Sigmoid colon (tissue), 7 donors: Measurements from ENCODE around the gene FAM216B. TPM values are rescaled to one million over a fixed set of nuclear protein-coding genes. Genes with fewer than 3 reads are reported as not detected.

Experiments used
- DNase-seq: peaks from one replicate; pipeline ENCODE4 v3.0.0-alpha.2; 2019
- H3K27ac ChIP-seq, 4 donors: fragments of 200-600 bp; sonication (generic); one replicate each; pipeline ENCODE4 v1.5.1; 2016 to 2019; ENCODE audit warnings: mild to moderate bottlenecking in 1 of 4
- H3K27me3 ChIP-seq, 3 donors: fragments of 200-600 bp; sonication (generic); one replicate each; pipeline ENCODE4 v1.5.1; 2019; ENCODE audit warnings: mild to moderate bottlenecking in 1 of 3
- H3K36me3 ChIP-seq, 4 donors: fragments of 200-600 bp; sonication (generic); one replicate each; pipeline ENCODE4 v1.5.1; 2016 to 2019
- H3K4me1 ChIP-seq, 4 donors: fragments of 200-600 bp; sonication (generic); one replicate each; pipeline ENCODE4 v1.5.1; 2017 to 2019
- H3K4me3 ChIP-seq, 4 donors: fragments of 200-600 bp; sonication (generic); one replicate each; pipeline ENCODE4 v1.5.1; 2017 to 2019; ENCODE audit warnings: mild to moderate bottlenecking in 2 of 4, moderate library complexity in 1 of 4
- H3K9me3 ChIP-seq, 4 donors: fragments of 200-600 bp in 3 of 4; sonication (generic) in 3 of 4; one replicate each; pipeline versions ENCODE4 v1.5.1 to v1.6.1; 2013 to 2019
- CTCF ChIP-seq, 4 experiments: fragments of 450-650 bp in 3 of 4; fragments of 200-600 bp in 1 of 4; IDR thresholded peaks; one replicate each; pipeline ENCODE4 v1.5.1; 2016 to 2019; ENCODE audit warnings: antibody characterized with exemption in 4 of 4, mild to moderate bottlenecking in 3 of 4, moderate library complexity in 2 of 4
- EP300 ChIP-seq, 4 donors: sonication (generic); formaldehyde crosslinking; IDR thresholded peaks; one replicate each; pipeline ENCODE4 v1.6.1; 2017; ENCODE audit warnings: antibody characterized with exemption in 4 of 4
- POLR2A ChIP-seq, 2 donors: fragments of 450-650 bp; IDR thresholded peaks; one replicate each; pipeline ENCODE4 v1.6.1; 2016; ENCODE audit warnings: antibody characterized with exemption in 2 of 2, mild to moderate bottlenecking in 2 of 2, moderate library complexity in 2 of 2
- POLR2AphosphoS5 ChIP-seq, 4 donors: sonication (generic); formaldehyde crosslinking; IDR thresholded peaks; one replicate each; pipeline ENCODE4 v1.6.1; 2017; ENCODE audit warnings: antibody characterized with exemption in 4 of 4
- WGBS, 2 donors: extraction: QIAGEN DNeasy Blood & Tissue Kit; methylation state at CpG; one replicate each; pipeline ENCODE4 v1.1.7; 2013; 5-methylcytosine and 5-hydroxymethylcytosine counted together
- intact Hi-C: fragments of 100-400 bp; cut with DNase I; formaldehyde crosslinking; loops from one replicate; pipeline ENCODE4 v1.15.1; 2023
- polyA plus RNA-seq, 3 donors: library from polyadenylated mRNA; stranded (reverse); fragments of 200-250 nt; gene quantifications; one replicate each; pipeline ENCODE4 v1.2.3, GENCODE V29; 2013
- total RNA-seq, 4 donors: library from RNA; depleted of rRNA; stranded (reverse); fragments of >200 nt; gene quantifications; one replicate each; pipeline ENCODE4 v1.1.0, GENCODE V29; 2016
- donor health status: healthy with polysubstance abuse.
- donor health status: Bipolar disorder and iron deficiency.
- donor health status: healthy.

The FAM216B gene
- total and polyA plus RNA-seq, 7 donors, result 0.23 to 0.86 TPM; not detected in 5

DNA sequence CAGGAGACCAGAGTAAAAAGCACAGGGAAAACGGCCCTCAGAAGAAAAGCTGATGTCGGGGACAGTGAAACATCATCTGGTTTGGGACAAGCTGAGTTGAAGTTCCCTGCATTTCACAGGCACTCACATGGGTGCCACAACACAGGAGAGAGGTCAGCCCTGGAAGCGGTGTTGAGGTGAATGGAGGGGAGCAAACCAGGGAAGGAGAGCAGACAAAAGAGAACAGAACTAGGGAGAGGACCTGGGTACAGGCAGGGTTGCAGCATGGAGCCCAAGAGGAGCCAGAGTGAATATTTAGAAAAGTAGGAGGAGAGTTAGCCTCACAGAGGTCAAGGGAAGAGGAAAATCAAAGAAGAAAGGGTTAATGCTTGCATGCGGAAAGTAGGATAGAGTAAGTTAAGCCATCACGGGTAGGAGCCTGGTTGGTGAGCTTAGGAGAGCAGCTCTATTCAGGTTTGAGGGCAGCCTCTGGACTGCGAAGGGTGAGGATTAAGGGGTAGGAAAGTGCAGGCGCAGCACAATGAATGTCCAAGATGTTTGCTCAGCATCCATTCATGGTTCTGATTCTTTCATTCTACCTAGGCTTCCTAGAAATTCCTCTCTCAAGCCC is 15.5 kb downstream of the FAM216B start:
- Histone ChIP-seq H3K27me3 (no peaks in the 10 kb centered on the region), H3K9me3 (no peaks in the 10 kb centered on the region), H3K27ac (no peak overlapping the region), H3K4me3 (no peak overlapping the region), H3K4me1 (no peaks in the 10 kb centered on the region), H3K36me3 (no peaks in the 10 kb centered on the region)
- TF ChIP-seq CTCF (IDR thresholded peaks at IDR 0.05) (no peak), POLR2A (IDR thresholded peaks at IDR 0.05) (no peak), EP300 (IDR thresholded peaks at IDR 0.05) (no peak), POLR2AphosphoS5 (IDR thresholded peaks at IDR 0.05) (no peak)
- 87 to 90% methylated on average over 7 of the region's 7 CpGs for WGBS, 2 donors
- intact Hi-C loops, result no loop called here
- DNase-seq, result no peak

DNA sequence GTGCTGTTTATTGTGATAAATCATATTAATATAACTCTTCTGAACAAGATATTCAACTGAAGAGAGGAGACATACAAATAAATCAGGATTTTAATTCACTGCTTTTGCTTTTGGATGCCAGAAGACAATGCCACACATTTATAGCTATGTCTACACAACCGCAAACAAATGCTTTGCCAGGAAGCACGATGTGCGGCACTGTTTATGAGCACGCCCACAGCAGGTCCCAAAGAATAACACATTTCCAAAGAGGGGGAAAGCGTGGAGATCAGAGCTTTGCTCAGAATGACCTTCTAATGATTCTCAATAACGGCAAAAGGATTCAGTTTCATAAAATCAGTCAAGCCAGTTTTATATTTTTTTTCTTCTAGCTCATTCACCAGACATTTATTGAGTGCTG is 16.7 kb downstream of the FAM216B start:
- 11 to 50% methylated on average over 6 of the region's 6 CpGs for WGBS, 2 donors
- Histone ChIP-seq H3K4me1 (no peaks in the 10 kb centered on the region), H3K9me3 (no peaks in the 10 kb centered on the region), H3K27ac (no peak overlapping the region), H3K27me3 (no peaks in the 10 kb centered on the region), H3K4me3 (no peak overlapping the region), H3K36me3 (no peaks in the 10 kb centered on the region)
- no peak for DNase-seq
- intact Hi-C loops, result no loop called here
- TF ChIP-seq CTCF (IDR thresholded peaks at IDR 0.05), result no peak
- no peak for TF ChIP-seq POLR2AphosphoS5 (IDR thresholded peaks at IDR 0.05)

DNA sequence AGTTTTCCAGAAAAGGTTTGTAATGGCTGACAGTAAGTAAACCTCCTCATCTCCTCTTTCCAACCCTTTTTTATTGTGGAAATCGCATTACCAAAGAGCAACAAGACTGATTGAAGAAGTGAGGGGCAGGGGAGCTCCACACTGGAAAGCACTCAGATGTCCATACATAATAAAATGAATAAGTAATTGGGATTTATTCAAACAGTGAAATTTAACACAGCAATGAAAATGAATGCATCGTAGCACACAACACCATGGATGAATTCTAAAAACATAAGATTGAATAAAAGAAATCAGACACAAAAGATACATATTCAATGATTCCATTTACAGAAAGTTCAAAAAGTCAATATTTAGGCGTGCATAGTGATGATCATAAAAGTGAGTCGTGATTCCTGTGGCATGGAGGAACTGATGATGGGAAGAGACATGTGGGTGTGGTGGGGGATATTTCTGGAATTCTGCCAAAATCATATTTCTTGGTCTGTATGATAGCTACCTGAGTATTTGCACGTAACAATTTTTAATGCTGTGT is 18.8 kb downstream of the FAM216B start:
- Histone ChIP-seq H3K9me3 (no peaks in the 10 kb centered on the region), H3K36me3 (no peaks in the 10 kb centered on the region), H3K4me1 (no peaks in the 10 kb centered on the region), H3K4me3 (no peak overlapping the region), H3K27ac (no peak overlapping the region), H3K27me3 (no peaks in the 10 kb centered on the region)
- intact Hi-C loops, result no loop called here
- 47 to 64% methylated on average over 5 of the region's 5 CpGs for whole genome bisulfite sequencing, 2 donors
- TF ChIP-seq POLR2AphosphoS5 (IDR thresholded peaks at IDR 0.05), result no peak
- no peak for DNase-seq

- Histone ChIP-seq H3K4me3 (no peak overlapping the region), H3K27me3 (no peaks in the 10 kb centered on the region), H3K4me1 (no peaks in the 10 kb centered on the region), H3K36me3 (no peaks in the 10 kb centered on the region), H3K27ac (no peak overlapping the region), H3K9me3 (no peaks in the 10 kb centered on the region)
- WGBS, 2 donors, result 65 to 77% methylated on average over 2 of the region's 2 CpGs
- no peak for TF ChIP-seq EP300 (IDR thresholded peaks at IDR 0.05)
- no peak for TF ChIP-seq CTCF (IDR thresholded peaks at IDR 0.05)
- no peak for TF ChIP-seq POLR2A (IDR thresholded peaks at IDR 0.05)
- TF ChIP-seq POLR2AphosphoS5 (IDR thresholded peaks at IDR 0.05), result no peak
- no peak for DNase-seq
- intact Hi-C loops, result no loop called here
These were observed 22.3 kb downstream of the FAM216B start for GRCh38 chr13:42803563-42804204.

DNA sequence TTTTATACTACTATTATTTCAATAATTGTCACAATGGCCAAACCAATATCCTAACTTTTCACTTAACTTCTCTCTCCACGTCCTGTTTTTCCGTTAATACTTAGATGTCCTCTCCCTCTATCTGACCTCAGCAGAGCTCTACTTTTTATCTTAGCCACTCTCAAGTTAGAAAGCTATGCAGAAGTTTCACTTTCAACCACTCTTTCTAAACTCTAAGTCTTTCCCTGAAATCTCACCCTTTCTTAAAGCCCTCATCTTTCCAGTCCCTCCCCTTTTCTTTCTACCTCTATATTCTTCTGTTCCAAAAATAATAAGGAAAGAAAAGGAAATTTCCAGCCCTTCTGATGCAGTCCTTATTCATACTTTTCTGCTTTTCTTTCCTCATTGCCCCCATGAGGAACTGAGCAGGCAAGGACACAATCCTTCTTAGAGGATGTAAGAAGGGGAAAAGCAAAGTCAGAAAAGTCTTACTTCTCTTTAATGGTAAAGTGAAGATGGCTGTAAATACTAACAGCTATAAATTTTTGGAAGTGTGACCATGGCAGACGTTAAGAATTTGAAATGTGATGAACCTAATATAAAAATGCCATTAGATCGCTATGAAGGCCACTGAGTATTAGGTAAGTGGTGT is 23.0 kb downstream of the FAM216B start:
- H3K9me3 ChIP-seq, result no peaks in the 10 kb centered on the region
- no peak for DNase-seq
- H3K27me3 ChIP-seq, result no peaks in the 10 kb centered on the region
- H3K27ac ChIP-seq, result no peak overlapping the region
- H3K4me3 ChIP-seq, result no peak overlapping the region
- H3K36me3 ChIP-seq, result no peaks in the 10 kb centered on the region
- intact Hi-C loops, result no loop called here
- 59 to 66% methylated on average over 4 of the region's 4 CpGs for WGBS, 2 donors
- H3K4me1 ChIP-seq, result no peaks in the 10 kb centered on the region
- no peak for TF ChIP-seq POLR2A (IDR thresholded peaks at IDR 0.05)
- TF ChIP-seq EP300 (IDR thresholded peaks at IDR 0.05), result no peak
- no peak for TF ChIP-seq CTCF (IDR thresholded peaks at IDR 0.05)
